ENCODE measurements around the gene NCAPG2. TPM values are rescaled to one million over a fixed set of nuclear protein-coding genes. Genes with fewer than 3 reads are reported as not detected.

Gene NCAPG2
- total and polyA plus RNA-seq, 2 donors (not counting 1 experiment from before 2014, with no cell fraction given): 10.9 to 18.7 TPM

GRCh38 chr7:158601090-158601489 lies 103.5 kb downstream of the NCAPG2 start:
- Histone ChIP-seq H3K79me2 (ENCODE audit: control insufficient read depth, insufficient read depth, low read length) (no peaks in the 10 kb centered on the region), H3K27ac (ENCODE audit: insufficient read depth, low read length) (no peak overlapping the region), H3K4me3 (replicated peaks in 1 of 4; ENCODE audit: control extremely low read depth in 1 of 4, insufficient read depth in 1 of 4, low read depth in 3 of 4, low read length in 4 of 4) (no peak overlapping the region), H3K36me3 (ENCODE audit: control insufficient read depth, insufficient read depth, low read length) (no peaks in the 10 kb centered on the region), H3K9ac (ENCODE audit: insufficient read depth, low read length) (no peak overlapping the region), H4K20me1 (ENCODE audit: control insufficient read depth, extremely low read depth, insufficient read depth, low read length) (no peaks in the 10 kb centered on the region), H3K4me2 (ENCODE audit: extremely low read depth, insufficient read depth, low read length) (no peak overlapping the region), H3K27me3 (ENCODE audit: control insufficient read depth, insufficient read depth, low read length) (no peaks in the 10 kb centered on the region), H3K9me3 (ENCODE audit: control insufficient read depth, insufficient read depth, low read depth, low read length) (no peaks in the 10 kb centered on the region), H3K4me1 (ENCODE audit: control insufficient read depth, extremely low read depth, insufficient read depth, low read length) (no peaks in the 10 kb centered on the region), H2AFZ (ENCODE audit: low read length) (no peak overlapping the region)
- TF ChIP-seq CTCF (conservative IDR thresholded peaks at IDR 0.05 in 1 of 2, IDR thresholded peaks at IDR 0.05 in 1 of 2; ENCODE audit: low read depth in 1 of 2, low read length in 2 of 2) (no peak), EZH2 (IDR thresholded peaks at IDR 0.05; ENCODE audit: low read length, missing control alignments) (no peak)
- no peak for DNase-seq (ENCODE audit: low read depth in 2 of 2)

GRCh38 chr7:158596745-158597144 lies 107.9 kb downstream of the NCAPG2 start:
- peaks cover 1% of the 10 kb centered on the region for H3K9me3 ChIP-seq (ENCODE audit: control insufficient read depth, insufficient read depth, low read depth, low read length)
- H3K9ac ChIP-seq (ENCODE audit: insufficient read depth, low read length): no peak overlapping the region
- no peak overlapping the region for H2AFZ ChIP-seq (ENCODE audit: low read length)
- H3K79me2 ChIP-seq (ENCODE audit: control insufficient read depth, insufficient read depth, low read length): no peaks in the 10 kb centered on the region
- H4K20me1 ChIP-seq (ENCODE audit: control insufficient read depth, extremely low read depth, insufficient read depth, low read length): no peaks in the 10 kb centered on the region
- TF ChIP-seq EZH2 (IDR thresholded peaks at IDR 0.05; ENCODE audit: low read length, missing control alignments) (no peak), CTCF (conservative IDR thresholded peaks at IDR 0.05 in 1 of 2, IDR thresholded peaks at IDR 0.05 in 1 of 2; ENCODE audit: low read depth in 1 of 2, low read length in 2 of 2) (no peak)
- H3K4me3 ChIP-seq (replicated peaks in 1 of 4; ENCODE audit: control extremely low read depth in 1 of 4, insufficient read depth in 1 of 4, low read depth in 3 of 4, low read length in 4 of 4): no peak overlapping the region
- no peaks in the 10 kb centered on the region for H3K4me1 ChIP-seq (ENCODE audit: control insufficient read depth, extremely low read depth, insufficient read depth, low read length)
- H3K27ac ChIP-seq (ENCODE audit: insufficient read depth, low read length): no peak overlapping the region
- H3K4me2 ChIP-seq (ENCODE audit: extremely low read depth, insufficient read depth, low read length): no peak overlapping the region
- no peaks in the 10 kb centered on the region for H3K36me3 ChIP-seq (ENCODE audit: control insufficient read depth, insufficient read depth, low read length)
- H3K27me3 ChIP-seq (ENCODE audit: control insufficient read depth, insufficient read depth, low read length): no peaks in the 10 kb centered on the region
- DNase-seq (ENCODE audit: low read depth in 2 of 2): no peak

- Histone ChIP-seq H3K36me3 (ENCODE audit: control insufficient read depth, insufficient read depth, low read length) (no peaks in the 10 kb centered on the region), H3K27me3 (ENCODE audit: control insufficient read depth, insufficient read depth, low read length) (no peaks in the 10 kb centered on the region), H3K27ac (ENCODE audit: insufficient read depth, low read length) (no peak overlapping the region), H3K4me1 (ENCODE audit: control insufficient read depth, extremely low read depth, insufficient read depth, low read length) (no peaks in the 10 kb centered on the region), H3K9ac (ENCODE audit: insufficient read depth, low read length) (no peak overlapping the region), H3K4me2 (ENCODE audit: extremely low read depth, insufficient read depth, low read length) (no peak overlapping the region), H4K20me1 (ENCODE audit: control insufficient read depth, extremely low read depth, insufficient read depth, low read length) (no peaks in the 10 kb centered on the region), H3K4me3 (replicated peaks in 1 of 4; ENCODE audit: control extremely low read depth in 1 of 4, insufficient read depth in 1 of 4, low read depth in 3 of 4, low read length in 4 of 4) (no peak overlapping the region), H3K9me3 (ENCODE audit: control insufficient read depth, insufficient read depth, low read depth, low read length) (peaks cover 1% of the 10 kb centered on the region), H2AFZ (ENCODE audit: low read length) (no peak overlapping the region), H3K79me2 (ENCODE audit: control insufficient read depth, insufficient read depth, low read length) (no peaks in the 10 kb centered on the region)
- TF ChIP-seq CTCF (conservative IDR thresholded peaks at IDR 0.05 in 1 of 2, IDR thresholded peaks at IDR 0.05 in 1 of 2; ENCODE audit: low read depth in 1 of 2, low read length in 2 of 2) (no peak), EZH2 (IDR thresholded peaks at IDR 0.05; ENCODE audit: low read length, missing control alignments) (no peak)
- DNase-seq (ENCODE audit: low read depth in 2 of 2): no peak
Measured at GRCh38 chr7:158596309-158596708, 108.3 kb downstream of the NCAPG2 start.
